CD4-positive, alpha-beta T cell treated with Interleukin-1 beta for 1 hour (primary cell): Measurements from ENCODE around the gene ABCA2.

ENCODE experiments used
- DNase-seq, 2 donors: peaks; one replicate each; pipeline ENCODE4 v3.0.0-alpha.2; 2020 to 2022

The ABCA2 gene

DNA sequence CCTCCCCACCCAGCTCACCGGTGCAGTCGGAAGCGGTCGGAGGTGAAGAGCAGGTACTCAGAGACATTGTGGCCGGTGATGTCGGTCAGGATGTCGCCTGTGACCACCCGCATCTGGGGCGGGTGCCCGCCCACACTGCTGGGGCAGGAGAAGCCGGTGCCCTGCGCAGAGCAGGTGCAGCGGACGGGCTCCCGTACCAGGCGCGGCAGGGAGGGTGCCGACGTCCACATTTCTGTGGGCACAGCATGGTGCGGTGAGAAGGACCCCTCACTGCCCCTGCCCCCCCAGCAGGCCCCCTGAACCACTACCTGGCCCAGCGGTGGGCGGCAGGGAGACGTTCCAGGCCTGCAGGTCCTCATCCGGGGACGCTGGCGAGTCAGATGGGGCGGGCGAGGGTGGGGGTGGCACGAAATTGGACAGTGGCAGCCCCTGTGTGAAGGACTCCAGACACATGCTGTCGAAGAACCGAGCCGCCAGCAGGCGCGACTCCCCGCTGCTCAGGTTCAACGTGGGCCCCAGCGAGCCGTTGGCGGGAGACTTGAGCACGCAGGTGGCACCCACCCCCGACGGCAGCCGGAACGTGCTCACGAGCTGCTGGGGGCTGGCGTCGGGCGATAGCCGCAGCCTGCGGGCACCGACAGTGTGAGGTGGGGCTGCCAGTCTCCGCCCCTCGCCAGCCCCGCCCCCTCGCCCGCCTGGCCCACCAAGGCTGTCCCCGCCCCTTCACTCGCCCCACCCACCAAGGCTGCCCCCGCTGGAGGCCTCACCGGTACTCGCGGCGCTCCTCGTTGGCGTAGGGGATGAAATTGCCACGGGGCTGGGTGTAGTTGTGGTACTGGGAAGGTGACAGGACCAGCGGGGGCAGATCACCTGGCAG, 15.1 kb downstream of the ABCA2 start:
- DNase-seq = no peak

- no peak for DNase-seq
Measured at GRCh38 chr9:137011907-137012675, 15.9 kb downstream of the ABCA2 start.

GRCh38 chr9:137011156-137011555, 16.9 kb downstream of the ABCA2 start:
- DNase-seq = no peak

GRCh38 chr9:137009938-137010732, 17.9 kb downstream of the ABCA2 start:
- DNase-seq = no peak

DNA sequence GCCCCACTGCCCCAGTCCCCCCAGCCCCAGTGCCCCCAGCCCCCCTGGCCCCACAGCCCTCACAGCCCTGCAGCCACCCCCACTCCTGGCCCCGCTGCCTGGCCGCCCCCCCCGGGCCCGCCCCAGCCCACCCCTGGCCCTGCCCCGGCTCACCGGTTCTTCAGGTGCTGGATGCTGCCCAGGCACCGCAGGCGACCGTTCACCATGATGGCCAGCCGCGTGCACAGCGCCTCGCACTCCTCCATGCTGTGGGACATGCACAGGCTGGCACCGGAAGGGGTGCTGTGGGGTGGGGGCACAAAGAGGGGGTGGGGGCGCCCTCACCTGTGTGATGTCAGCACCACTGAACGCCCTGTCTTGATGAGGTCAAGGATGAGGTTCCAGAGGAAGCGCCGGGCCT, 18.8 kb downstream of the ABCA2 start:
- no peak for DNase-seq

DNA sequence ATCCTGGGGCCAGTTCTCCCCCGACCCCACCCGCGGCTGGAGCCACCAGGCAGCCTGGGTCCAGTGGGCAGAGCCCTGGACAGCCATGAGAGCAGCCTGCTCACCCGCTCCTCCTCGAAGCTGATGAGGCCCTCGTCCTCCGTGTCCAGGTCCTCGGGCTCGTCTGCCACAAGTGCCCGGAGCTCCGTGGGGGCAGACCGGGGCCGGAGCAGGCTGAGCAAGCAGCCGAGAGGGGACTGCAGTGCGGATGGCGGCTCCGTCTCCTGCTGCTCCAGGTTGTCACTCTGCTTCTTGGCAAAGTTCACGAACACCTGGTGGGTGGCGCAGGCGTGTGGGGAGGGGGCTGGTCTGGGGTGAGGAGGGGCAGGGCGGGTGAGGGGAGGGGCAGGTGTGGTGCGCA, 19.7 kb downstream of the ABCA2 start:
- no peak for DNase-seq

DNA sequence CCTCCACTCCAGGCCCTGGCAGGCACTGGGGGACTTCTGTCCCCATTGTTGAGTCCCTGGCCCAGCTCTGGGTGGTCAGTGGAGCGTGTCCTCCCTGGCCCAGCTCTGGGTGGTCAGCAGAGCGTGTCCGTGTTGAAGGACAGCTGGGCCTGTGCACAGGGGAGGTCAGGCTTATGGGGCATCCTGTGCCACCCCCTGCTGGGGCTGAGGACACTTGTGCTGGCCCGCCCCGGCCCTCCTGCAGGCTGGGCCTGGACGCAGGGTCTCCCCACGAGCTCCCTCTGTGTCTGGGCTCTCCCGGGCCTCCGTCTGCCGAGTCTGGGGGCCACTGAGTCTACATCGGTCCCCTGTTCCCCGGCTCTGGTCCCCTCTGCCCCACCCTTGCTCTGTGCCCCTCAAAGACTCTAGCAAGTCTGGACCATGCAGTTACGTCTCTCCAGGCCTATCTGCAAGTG, 20.2 kb downstream of the ABCA2 start:
- DNase-seq = no peak

GRCh38 chr9:137007108-137007815, 20.8 kb downstream of the ABCA2 start:
- DNase-seq = no peak

- DNase-seq = no peak
Measured at GRCh38 chr9:137006116-137007003, 21.7 kb downstream of the ABCA2 start.

GRCh38 chr9:137004285-137004684, 23.8 kb downstream of the ABCA2 start:
- DNase-seq = peak in 1 of 2 donors; percentile 39

DNA sequence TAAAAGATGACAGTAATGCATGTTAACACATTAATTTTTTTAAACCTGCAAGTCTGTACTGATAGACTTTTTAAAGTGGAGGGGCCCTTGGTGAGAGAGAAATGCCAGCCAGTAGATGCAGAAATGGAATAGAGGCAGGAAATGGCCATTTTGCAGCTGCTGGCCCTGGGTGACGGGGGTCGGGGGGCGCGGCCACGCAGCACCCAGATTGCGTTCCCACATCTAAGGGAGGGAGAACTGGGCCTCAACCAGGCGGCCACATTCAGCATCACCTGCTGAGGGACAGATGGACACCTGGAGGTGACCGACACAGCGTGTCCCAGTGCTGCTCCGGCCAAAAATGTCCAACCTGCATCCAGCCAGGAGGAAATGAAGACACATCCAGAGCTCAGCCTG, 25.4 kb downstream of the ABCA2 start:
- DNase-seq = no peak

DNA sequence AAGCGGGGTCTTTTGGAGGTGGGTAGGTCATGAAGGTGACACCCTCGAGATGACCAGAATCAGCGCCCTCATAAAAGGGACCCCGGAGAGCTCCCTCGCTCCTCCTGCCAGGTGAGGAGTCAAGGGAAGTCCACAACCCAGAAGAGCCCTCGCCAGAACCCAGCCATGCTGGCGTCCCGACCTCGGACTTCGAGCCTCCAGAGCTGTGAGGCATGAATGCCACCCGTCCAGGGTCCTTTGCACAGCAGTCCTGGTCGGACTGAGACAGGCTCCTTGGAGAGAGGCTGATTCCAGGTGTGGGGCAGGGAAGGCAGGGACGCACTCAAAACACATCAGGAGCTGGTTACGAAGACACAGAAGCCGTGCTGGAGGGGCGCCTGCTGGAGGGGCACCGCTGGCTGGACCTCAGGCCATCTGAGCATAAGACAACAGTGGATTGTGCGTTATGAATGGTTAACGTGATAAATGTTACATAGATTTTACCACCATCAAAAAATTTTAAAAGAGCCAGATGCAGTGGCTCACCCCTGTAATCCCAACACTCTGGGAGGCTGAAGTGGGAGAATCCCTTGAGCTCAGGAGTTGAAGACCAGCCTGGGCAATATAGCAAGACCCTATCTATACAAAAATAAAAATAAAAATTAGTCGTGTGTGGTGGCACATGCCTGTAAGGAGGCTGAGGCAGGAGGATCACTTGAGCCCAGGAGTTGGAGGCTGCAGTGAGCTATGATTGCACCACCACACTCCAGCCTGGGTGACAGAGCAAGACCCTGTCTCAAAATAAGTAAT, 26.0 kb downstream of the ABCA2 start:
- no peak for DNase-seq

- peak; percentile 12 to 47 for DNase-seq
Measured at GRCh38 chr9:137000177-137000930, 27.7 kb downstream of the ABCA2 start.

DNA sequence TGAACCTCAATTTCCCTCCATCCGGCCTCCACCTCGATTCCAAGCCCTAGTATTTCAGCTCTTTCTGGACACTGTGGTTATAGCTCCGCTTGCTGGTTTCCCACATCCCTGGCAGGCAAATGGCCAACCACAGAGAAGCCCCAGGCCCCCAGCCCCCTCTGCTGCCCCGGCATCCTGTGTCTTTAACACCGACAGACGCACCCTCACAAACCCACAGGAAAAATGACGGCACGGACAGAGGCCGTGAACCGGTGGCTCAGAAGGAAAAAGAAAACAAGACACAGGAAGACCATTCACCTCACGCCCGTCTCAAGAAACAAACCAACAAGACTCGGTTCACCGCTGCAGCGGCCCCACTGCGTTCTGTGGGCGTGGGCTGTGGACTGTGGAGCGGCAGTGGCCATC, 30.2 kb downstream of the ABCA2 start:
- peak; percentile 56 to 61 for DNase-seq

DNA sequence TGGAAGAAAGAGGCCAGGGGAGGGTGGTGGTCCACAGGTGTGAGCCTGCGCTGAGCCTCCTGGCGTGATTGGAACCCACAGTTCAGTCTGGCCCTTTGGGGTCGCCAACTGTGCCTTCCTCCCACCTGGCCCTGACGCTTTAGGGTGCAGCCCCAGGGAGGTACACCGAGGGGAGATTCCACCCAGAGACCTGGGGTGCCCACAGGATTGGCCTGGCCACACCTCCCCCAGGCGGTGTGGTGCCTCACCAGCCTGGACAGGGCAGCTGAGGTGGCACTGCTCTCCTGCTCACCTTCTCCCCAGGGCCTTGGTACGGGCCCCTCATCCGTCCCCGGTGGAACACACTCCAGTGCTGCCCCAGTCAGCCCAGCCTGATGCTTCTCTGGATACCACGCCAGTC, 30.7 kb downstream of the ABCA2 start:
- DNase-seq = peak; percentile 9 to 15

GRCh38 chr9:136996361-136997292, 31.4 kb downstream of the ABCA2 start, which contains the start of gene CLIC3:
Gene CLIC3 (minus strand): TSS chr9:136996568. CDS start chr9:136996543, 25 bp downstream.
- peak; percentile 61 to 63 for DNase-seq

- no peak for DNase-seq
Measured at GRCh38 chr9:136995772-136996311, 32.2 kb downstream of the ABCA2 start.

DNA sequence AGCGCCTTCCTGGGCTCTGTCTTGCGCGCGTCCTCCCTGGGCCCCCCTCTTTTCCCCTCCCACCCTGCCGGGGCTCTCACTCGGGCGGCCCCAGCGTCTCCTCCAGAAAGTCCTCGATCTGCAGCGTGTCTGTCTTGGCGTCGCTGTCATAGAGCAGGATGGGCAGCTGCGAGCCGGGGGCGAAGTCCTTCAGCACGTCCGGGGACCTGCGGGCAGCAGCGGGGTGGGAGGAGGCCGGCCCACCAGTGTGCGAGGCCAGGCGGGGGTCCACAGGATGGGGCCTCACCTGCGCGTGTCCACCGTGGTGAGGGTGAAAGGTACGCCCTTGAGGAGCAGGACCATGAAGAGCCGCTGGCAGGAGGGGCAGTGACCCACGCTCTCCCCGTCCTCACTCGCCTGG, 32.7 kb downstream of the ABCA2 start:
- no peak for DNase-seq
